GM06990 (cell line): Measurements from ENCODE around the gene HCAR1.

Source experiments
- DNase-seq: peaks from one replicate; pipeline ENCODE4 v3.0.0-alpha.2; 2011; ENCODE audit not compliant: insufficient read length; ENCODE audit errors: extremely low read depth
- H3K27me3 ChIP-seq: replicated peaks from 2 replicates; pipeline ENCODE4 v1.6.0; 2011; ENCODE audit warnings: low read length; ENCODE audit not compliant: control insufficient read depth, insufficient read depth
- H3K36me3 ChIP-seq: 2 replicates; pipeline ENCODE4 v1.5.1; 2011; ENCODE audit warnings: low read length; ENCODE audit not compliant: control insufficient read depth, insufficient read depth
- H3K4me3 ChIP-seq: replicated peaks from 2 replicates; pipeline ENCODE4 v1.5.1; 2011; ENCODE audit warnings: low read depth, mild to moderate bottlenecking, control low read depth, low read length
- CTCF ChIP-seq: IDR thresholded peaks from 2 replicates; pipeline ENCODE4 v1.5.1; 2011; ENCODE audit warnings: low read length, control low read depth, mild to moderate bottlenecking, inconsistent platforms; ENCODE audit not compliant: insufficient read depth, poor library complexity, severe bottlenecking

The HCAR1 gene

GRCh38 chr12:122749569-122750332, 19.1 kb upstream of the HCAR1 start:
- Histone ChIP-seq H3K36me3 (no peaks in the 10 kb centered on the region), H3K27me3 (no peaks in the 10 kb centered on the region), H3K4me3 (no peak overlapping the region)
- TF ChIP-seq CTCF = no peak
- DNase-seq = no peak

- H3K27me3 ChIP-seq = no peaks in the 10 kb centered on the region
- TF ChIP-seq CTCF = no peak
- DNase-seq = no peak
Observed at GRCh38 chr12:122747224-122748135, 16.8 kb upstream of the HCAR1 start.

GRCh38 chr12:122743895-122744525, 13.4 kb upstream of the HCAR1 start:
- TF ChIP-seq CTCF = no peak
- DNase-seq = no peak
- no peaks in the 10 kb centered on the region for H3K36me3 ChIP-seq
- no peak overlapping the region for H3K4me3 ChIP-seq
- H3K27me3 ChIP-seq = no peaks in the 10 kb centered on the region

More at GRCh38 chr12:122747224-122748135, 16.8 kb upstream of the HCAR1 start:
- no peaks in the 10 kb centered on the region for H3K36me3 ChIP-seq
- no peak overlapping the region for H3K4me3 ChIP-seq

- DNase-seq = no peak
- no peak overlapping the region for H3K4me3 ChIP-seq
- no peaks in the 10 kb centered on the region for H3K36me3 ChIP-seq
- no peak for TF ChIP-seq CTCF
- no peaks in the 10 kb centered on the region for H3K27me3 ChIP-seq
Observed at GRCh38 chr12:122740351-122740750, 9.7 kb upstream of the HCAR1 start.

GRCh38 chr12:122738571-122738970, 7.9 kb upstream of the HCAR1 start:
- no peak overlapping the region for H3K4me3 ChIP-seq
- H3K27me3 ChIP-seq = no peaks in the 10 kb centered on the region
- TF ChIP-seq CTCF = no peak
- DNase-seq = no peak
- no peaks in the 10 kb centered on the region for H3K36me3 ChIP-seq
